Measurements from ENCODE around the gene C10orf71.

DNA sequence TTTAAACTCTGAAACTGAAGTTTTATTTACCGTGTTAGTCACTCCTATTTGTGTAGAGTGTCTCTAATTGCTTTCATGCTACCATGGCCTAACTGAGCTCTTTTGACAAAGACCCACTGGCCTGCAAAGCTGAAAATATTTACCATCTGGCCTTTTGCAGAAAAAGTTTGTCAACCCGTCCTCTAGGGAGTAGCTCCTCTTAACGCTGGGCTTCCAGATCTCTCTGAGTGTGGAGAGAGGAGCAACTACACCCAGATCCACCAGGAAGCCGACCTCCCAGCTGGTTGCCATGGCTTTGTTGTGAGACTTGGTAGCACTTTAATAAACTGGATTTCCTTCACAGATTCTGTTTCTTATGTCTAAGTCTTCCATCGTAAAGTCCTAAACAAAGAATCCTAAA is 4.2 kb upstream of the C10orf71 start:
- TF ChIP-seq, protein P1, sequence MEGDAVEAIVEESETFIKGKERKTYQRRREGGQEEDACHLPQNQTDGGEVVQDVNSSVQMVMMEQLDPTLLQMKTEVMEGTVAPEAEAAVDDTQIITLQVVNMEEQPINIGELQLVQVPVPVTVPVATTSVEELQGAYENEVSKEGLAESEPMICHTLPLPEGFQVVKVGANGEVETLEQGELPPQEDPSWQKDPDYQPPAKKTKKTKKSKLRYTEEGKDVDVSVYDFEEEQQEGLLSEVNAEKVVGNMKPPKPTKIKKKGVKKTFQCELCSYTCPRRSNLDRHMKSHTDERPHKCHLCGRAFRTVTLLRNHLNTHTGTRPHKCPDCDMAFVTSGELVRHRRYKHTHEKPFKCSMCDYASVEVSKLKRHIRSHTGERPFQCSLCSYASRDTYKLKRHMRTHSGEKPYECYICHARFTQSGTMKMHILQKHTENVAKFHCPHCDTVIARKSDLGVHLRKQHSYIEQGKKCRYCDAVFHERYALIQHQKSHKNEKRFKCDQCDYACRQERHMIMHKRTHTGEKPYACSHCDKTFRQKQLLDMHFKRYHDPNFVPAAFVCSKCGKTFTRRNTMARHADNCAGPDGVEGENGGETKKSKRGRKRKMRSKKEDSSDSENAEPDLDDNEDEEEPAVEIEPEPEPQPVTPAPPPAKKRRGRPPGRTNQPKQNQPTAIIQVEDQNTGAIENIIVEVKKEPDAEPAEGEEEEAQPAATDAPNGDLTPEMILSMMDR (IDR thresholded peaks at IDR 0.05) = no peak
- TF ChIP-seq POLR2AphosphoS5 (IDR thresholded peaks at IDR 0.05) (no peak), POLR2A (IDR thresholded peaks at IDR 0.05) (no peak)
